ENCODE data around the gene CPVL.

The CPVL gene

GRCh38 chr7:29042824-29043231 lies 103.5 kb downstream of the CPVL start:
- no peaks in the 10 kb centered on the region for H3K27me3 ChIP-seq
- H3K9me3 ChIP-seq, result no peaks in the 10 kb centered on the region
- H3K36me3 ChIP-seq, result no peaks in the 10 kb centered on the region
- no peaks in the 10 kb centered on the region for H3K4me1 ChIP-seq (ENCODE audit: control insufficient read depth in 1 of 2, insufficient read depth in 1 of 2, low read depth in 1 of 2, low read length in 1 of 2)
- H3K4me3 ChIP-seq (ENCODE audit: low read depth in 1 of 2, low read length in 1 of 2), result no peak overlapping the region
- H3K27ac ChIP-seq, result no peak overlapping the region
- no peak for TF ChIP-seq CTCF (IDR thresholded peaks at IDR 0.05)

GRCh38 chr7:29041991-29042390 lies 104.3 kb downstream of the CPVL start:
- TF ChIP-seq CTCF (IDR thresholded peaks at IDR 0.05), result no peak
- no peak overlapping the region for H3K4me3 ChIP-seq (ENCODE audit: low read depth in 1 of 2, low read length in 1 of 2)
- no peaks in the 10 kb centered on the region for H3K36me3 ChIP-seq
- no peak overlapping the region for H3K27ac ChIP-seq
- H3K9me3 ChIP-seq, result no peaks in the 10 kb centered on the region
- no peaks in the 10 kb centered on the region for H3K4me1 ChIP-seq (ENCODE audit: control insufficient read depth in 1 of 2, insufficient read depth in 1 of 2, low read depth in 1 of 2, low read length in 1 of 2)
- H3K27me3 ChIP-seq, result no peaks in the 10 kb centered on the region

DNA sequence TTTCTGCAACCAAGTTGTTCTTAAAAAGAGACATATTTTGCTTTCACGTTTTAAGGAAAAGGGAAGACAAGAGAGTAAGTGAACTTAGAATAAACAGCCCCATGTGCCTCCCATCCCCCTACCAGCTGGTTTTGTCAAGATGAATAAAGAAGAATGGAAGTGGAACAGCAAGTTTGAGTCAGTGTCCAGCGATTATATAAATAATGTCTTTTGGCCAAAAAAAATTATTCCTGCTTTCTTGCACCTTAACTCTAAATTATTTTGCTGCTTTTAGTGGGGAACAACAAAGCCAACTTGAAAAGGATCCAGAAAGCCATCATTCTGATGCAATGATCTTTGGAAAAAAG lies 105.8 kb downstream of the CPVL start:
- Histone ChIP-seq H3K27me3 (no peaks in the 10 kb centered on the region), H3K9me3 (no peaks in the 10 kb centered on the region), H3K36me3 (no peaks in the 10 kb centered on the region), H3K4me1 (ENCODE audit: control insufficient read depth in 1 of 2, insufficient read depth in 1 of 2, low read depth in 1 of 2, low read length in 1 of 2) (no peaks in the 10 kb centered on the region), H3K27ac (no peak overlapping the region), H3K4me3 (ENCODE audit: low read depth in 1 of 2, low read length in 1 of 2) (no peak overlapping the region)
- no peak for TF ChIP-seq CTCF (IDR thresholded peaks at IDR 0.05)

DNA sequence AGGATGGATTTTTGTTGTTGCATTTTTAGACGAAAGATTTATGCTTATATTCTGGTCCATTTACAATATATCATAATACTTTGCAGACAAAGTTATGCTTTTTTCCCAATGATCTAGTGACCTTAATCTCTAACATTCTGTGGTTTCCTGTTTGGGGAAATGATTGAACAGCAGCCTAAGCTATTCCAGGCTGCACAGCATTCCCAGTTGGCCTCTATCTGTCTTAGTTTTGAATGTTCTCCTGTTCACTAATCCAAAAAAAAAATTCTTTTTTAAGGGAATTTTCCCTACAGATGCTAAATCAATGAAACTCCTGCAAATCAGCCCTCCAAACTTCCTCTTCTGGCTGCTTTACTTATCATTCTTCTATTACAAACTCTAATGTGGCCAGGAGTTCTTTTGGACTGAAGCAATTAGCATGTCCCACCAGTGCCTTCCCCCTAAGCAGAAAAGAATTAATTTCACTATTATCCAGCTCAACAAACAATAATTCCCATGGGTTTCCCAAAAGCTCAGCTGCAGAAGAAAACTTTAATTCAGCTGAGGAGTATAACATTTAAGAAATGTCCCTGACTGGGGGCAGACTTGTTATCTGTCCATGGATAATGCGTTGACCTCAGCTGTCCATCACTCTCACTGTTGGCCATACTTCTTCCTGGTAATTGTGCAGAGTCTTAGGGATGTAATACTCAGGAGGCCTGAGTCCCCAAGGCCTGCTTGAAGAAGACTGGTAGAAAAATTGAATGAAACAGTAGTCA lies 106.3 kb downstream of the CPVL start:
- TF ChIP-seq CTCF (IDR thresholded peaks at IDR 0.05), result no peak
- H3K36me3 ChIP-seq, result no peaks in the 10 kb centered on the region
- H3K27ac ChIP-seq, result no peak overlapping the region
- no peak overlapping the region for H3K4me3 ChIP-seq (ENCODE audit: low read depth in 1 of 2, low read length in 1 of 2)
- H3K27me3 ChIP-seq, result no peaks in the 10 kb centered on the region
- no peaks in the 10 kb centered on the region for H3K9me3 ChIP-seq
- H3K4me1 ChIP-seq (ENCODE audit: control insufficient read depth in 1 of 2, insufficient read depth in 1 of 2, low read depth in 1 of 2, low read length in 1 of 2), result no peaks in the 10 kb centered on the region

DNA sequence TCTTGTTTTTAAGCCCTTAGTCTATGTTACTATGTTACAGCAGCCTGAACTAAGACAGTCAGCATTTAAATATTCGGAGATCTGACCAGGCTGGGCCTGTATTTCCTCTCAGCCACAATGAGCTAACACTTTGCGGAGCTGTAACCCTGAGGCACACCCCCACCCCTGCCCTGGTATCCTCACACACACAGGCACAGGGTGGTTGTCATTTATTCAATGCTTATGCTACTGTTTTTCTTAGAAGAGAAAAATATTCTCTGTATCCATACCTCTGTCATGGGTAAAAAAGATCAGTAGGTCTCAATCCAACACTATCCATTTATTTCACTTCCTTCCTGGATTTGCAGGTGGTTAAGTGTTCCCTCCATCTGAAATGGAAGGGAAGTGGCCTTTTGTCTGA lies 107.9 kb downstream of the CPVL start:
- Histone ChIP-seq H3K4me3 (ENCODE audit: low read depth in 1 of 2, low read length in 1 of 2) (no peak overlapping the region), H3K9me3 (no peaks in the 10 kb centered on the region), H3K27me3 (no peaks in the 10 kb centered on the region), H3K27ac (no peak overlapping the region), H3K4me1 (ENCODE audit: control insufficient read depth in 1 of 2, insufficient read depth in 1 of 2, low read depth in 1 of 2, low read length in 1 of 2) (no peaks in the 10 kb centered on the region), H3K36me3 (no peaks in the 10 kb centered on the region)
- TF ChIP-seq CTCF (IDR thresholded peaks at IDR 0.05), result no peak

All from neutrophil (primary cell).